Spleen (tissue), 11 donors: Measurements from ENCODE around the gene CREB3L2. TPM values are rescaled to one million over a fixed set of nuclear protein-coding genes. Genes with fewer than 3 reads are reported as not detected.

Experiments
- DNase-seq: peaks from one replicate; pipeline ENCODE4 v3.0.0-alpha.2; 2020
- H3K27ac ChIP-seq, 8 donors: fragments of 200-600 bp; sonication (generic) in 7 of 8; 1 replicate in 4 of 8; 2 replicates in 4 of 8; pipeline versions ENCODE4 v1.5.0 to v1.8.0; 2016 to 2021; ENCODE audit warnings: inconsistent platforms in 4 of 8, mild to moderate bottlenecking in 4 of 8, moderate library complexity in 1 of 8
- H3K27me3 ChIP-seq, 7 donors: fragments of 200-600 bp; sonication (generic) in 6 of 7; replicated peaks in 1 of 7; 1 replicate in 4 of 7; 2 replicates in 3 of 7; pipeline versions ENCODE4 v1.5.0 to v1.8.0; 2016 to 2021; ENCODE audit warnings: inconsistent platforms in 3 of 7, mild to moderate bottlenecking in 1 of 7
- H3K36me3 ChIP-seq, 6 donors: fragments of 200-600 bp; sonication (generic) in 5 of 6; 1 replicate in 4 of 6; 2 replicates in 2 of 6; pipeline versions ENCODE4 v1.5.0 to v1.8.0; 2016 to 2021; ENCODE audit warnings: inconsistent platforms in 2 of 6
- H3K4me1 ChIP-seq, 6 donors: fragments of 200-600 bp; sonication (generic) in 5 of 6; 1 replicate in 3 of 6; 2 replicates in 3 of 6; pipeline versions ENCODE4 v1.5.0 to v1.8.0; 2016 to 2021; ENCODE audit warnings: inconsistent platforms in 3 of 6
- H3K4me3 ChIP-seq, 8 donors: fragments of 200-600 bp; sonication (generic) in 7 of 8; 1 replicate in 4 of 8; 2 replicates in 4 of 8; pipeline versions ENCODE4 v1.5.0 to v1.8.0; 2016 to 2021; ENCODE audit warnings: inconsistent platforms in 4 of 8, mild to moderate bottlenecking in 4 of 8, moderate library complexity in 2 of 8
- H3K9me3 ChIP-seq, 8 donors: fragments of 200-600 bp; sonication (generic) in 7 of 8; 1 replicate in 4 of 8; 2 replicates in 4 of 8; pipeline versions ENCODE4 v1.5.0 to v1.8.0; 2016 to 2021; ENCODE audit warnings: inconsistent platforms in 4 of 8
- CTCF ChIP-seq, 11 experiments: fragments of 200-600 bp in 7 of 11; fragments of 450-650 bp in 4 of 11; sonication (generic) in 4 of 11; IDR thresholded peaks in 8 of 11; conservative IDR thresholded peaks in 3 of 11; 1 replicate in 7 of 11; 2 replicates in 4 of 11; pipeline versions ENCODE4 v1.4.0 to v1.8.0; 2016 to 2021; ENCODE audit warnings: antibody characterized with exemption in 11 of 11, inconsistent platforms in 4 of 11, mild to moderate bottlenecking in 1 of 11
- POLR2A ChIP-seq, 3 donors: fragments of 450-650 bp; IDR thresholded peaks; one replicate each; pipeline ENCODE4 v1.5.1; 2017; ENCODE audit warnings: antibody characterized with exemption in 3 of 3, mild to moderate bottlenecking in 1 of 3
- POLR2AphosphoS5 ChIP-seq, 3 donors: sonication (generic); formaldehyde crosslinking; IDR thresholded peaks; one replicate each; pipeline ENCODE4 v1.5.1; 2017; ENCODE audit warnings: antibody characterized with exemption in 3 of 3
- WGBS, 5 donors: extraction: QIAGEN DNeasy Blood & Tissue Kit in 3 of 5; methylation state at CpG; one replicate each; pipeline versions ENCODE4 v1.1.5 to v1.1.7; 2013 to 2018; 5-methylcytosine and 5-hydroxymethylcytosine counted together
- intact Hi-C: fragments of 100-400 bp; cut with DNase I; formaldehyde crosslinking; loops from one replicate; pipeline ENCODE4 v1.15.0; 2023; ENCODE audit warnings: low total_unique reads
- polyA plus RNA-seq, 3 donors: library from polyadenylated mRNA; stranded (reverse); fragments of 200-250 nt; gene quantifications; one replicate each; pipeline ENCODE4 v1.2.1, GENCODE V29; 2013
- total RNA-seq, 7 donors: library from RNA; depleted of rRNA in 3 of 7; stranded (reverse); fragments of >200 nt in 3 of 7; fragmentation: NEBNext Ultra II Directional in 4 of 7; extraction: Animal tissue kit (Norgen Biotek cat#: 25700) in 4 of 7; gene quantifications; one replicate each; pipeline versions ENCODE4 v1.1.0 to v1.2.1, GENCODE V29; 2016 to 2021
- donor health status: healthy with polysubstance abuse.
- donor health status: DM: no; HTN: no; CAD: no; lungs with moderate emphysema.
- donor health status: DM: no; HTN: no; CAD: no.
- donor health status: Bipolar disorder and iron deficiency.
- donor health status: healthy.
- donor health status: DM: no; HTN: no; CAD: no.
- donor health status: DM: yes; HTN: yes; CAD: no.

CREB3L2 gene
- total and polyA plus RNA-seq, 10 donors: 3.5 to 68.4 (median 42.4) TPM

- Histone ChIP-seq H3K36me3 (no peaks in the 10 kb centered on the region), H3K9me3 (peaks cover 0 to 28% (median 24%) of the 10 kb centered on the region in 8 donors), H3K4me1 (no peaks in the 10 kb centered on the region), H3K4me3 (no peak overlapping the region), H3K27me3 (no peaks in the 10 kb centered on the region), H3K27ac (no peak overlapping the region)
- intact Hi-C loops: no loop called here
- 66 to 82% (median 79%) methylated on average over 7 of the region's 7 CpGs for WGBS, 5 donors
- TF ChIP-seq POLR2AphosphoS5 (IDR thresholded peaks at IDR 0.05): no peak
- TF ChIP-seq CTCF (IDR thresholded peaks at IDR 0.05 in 8 of 11, conservative IDR thresholded peaks at IDR 0.05 in 3 of 11): no peak
- no peak for TF ChIP-seq POLR2A (IDR thresholded peaks at IDR 0.05)
- no peak for DNase-seq
Observed at GRCh38 chr7:137829337-137829992, 172.4 kb downstream of the CREB3L2 start.

GRCh38 chr7:137828456-137828855 is 173.4 kb downstream of the CREB3L2 start:
- DNase-seq: no peak
- 62 to 89% (median 79%) methylated on average over 1 of the region's 1 CpG for WGBS, 5 donors
- peaks cover 0 to 24% (median 19%) of the 10 kb centered on the region in 8 donors for H3K9me3 ChIP-seq
- no peak overlapping the region for H3K27ac ChIP-seq
- no peaks in the 10 kb centered on the region for H3K36me3 ChIP-seq
- H3K4me1 ChIP-seq: no peaks in the 10 kb centered on the region
- no peaks in the 10 kb centered on the region for H3K27me3 ChIP-seq
- H3K4me3 ChIP-seq: no peak overlapping the region
- no peak for TF ChIP-seq POLR2A (IDR thresholded peaks at IDR 0.05)
- intact Hi-C loops: no loop called here

GRCh38 chr7:137825489-137825888 is 176.4 kb downstream of the CREB3L2 start:
- intact Hi-C loops: no loop called here
- Histone ChIP-seq H3K4me3 (no peak overlapping the region), H3K9me3 (no peaks in the 10 kb centered on the region), H3K36me3 (no peaks in the 10 kb centered on the region), H3K4me1 (no peaks in the 10 kb centered on the region), H3K27ac (no peak overlapping the region), H3K27me3 (peaks cover 0 to 6% (median 0%) of the 10 kb centered on the region in 7 donors)
- WGBS, 5 donors: 82 to 88% (median 86%) methylated on average over 3 of the region's 3 CpGs
- TF ChIP-seq POLR2AphosphoS5 (IDR thresholded peaks at IDR 0.05) (no peak), POLR2A (IDR thresholded peaks at IDR 0.05) (no peak), CTCF (IDR thresholded peaks at IDR 0.05 in 8 of 11, conservative IDR thresholded peaks at IDR 0.05 in 3 of 11) (no peak)
- no peak for DNase-seq

Other genes with a start within 250 kb of the CREB3L2 start
- gene DGKI, start 155.1 kb downstream of the CREB3L2 start, total RNA-seq: 1 to 10 TPM in 1 of 7 donors, under 1 TPM in 6; 0.05 to 1.0 (median 0.61) TPM
- gene DGKI, start 155.1 kb downstream of the CREB3L2 start, polyA plus RNA-seq: under 1 TPM; 0.03 to 0.22 (median 0.05) TPM
- under 1 TPM in 1 of 7 donors, not detected in 6; 0.39 TPM for gene AKR1D1, start 74.4 kb upstream of the CREB3L2 start, total RNA-seq
- not detected for gene AKR1D1, start 74.4 kb upstream of the CREB3L2 start, polyA plus RNA-seq